ENCODE measurements around the gene ARPC1A.

GRCh38 chr7:99362801-99363200, 37.1 kb downstream of the ARPC1A start:
- TF ChIP-seq, protein P1, sequence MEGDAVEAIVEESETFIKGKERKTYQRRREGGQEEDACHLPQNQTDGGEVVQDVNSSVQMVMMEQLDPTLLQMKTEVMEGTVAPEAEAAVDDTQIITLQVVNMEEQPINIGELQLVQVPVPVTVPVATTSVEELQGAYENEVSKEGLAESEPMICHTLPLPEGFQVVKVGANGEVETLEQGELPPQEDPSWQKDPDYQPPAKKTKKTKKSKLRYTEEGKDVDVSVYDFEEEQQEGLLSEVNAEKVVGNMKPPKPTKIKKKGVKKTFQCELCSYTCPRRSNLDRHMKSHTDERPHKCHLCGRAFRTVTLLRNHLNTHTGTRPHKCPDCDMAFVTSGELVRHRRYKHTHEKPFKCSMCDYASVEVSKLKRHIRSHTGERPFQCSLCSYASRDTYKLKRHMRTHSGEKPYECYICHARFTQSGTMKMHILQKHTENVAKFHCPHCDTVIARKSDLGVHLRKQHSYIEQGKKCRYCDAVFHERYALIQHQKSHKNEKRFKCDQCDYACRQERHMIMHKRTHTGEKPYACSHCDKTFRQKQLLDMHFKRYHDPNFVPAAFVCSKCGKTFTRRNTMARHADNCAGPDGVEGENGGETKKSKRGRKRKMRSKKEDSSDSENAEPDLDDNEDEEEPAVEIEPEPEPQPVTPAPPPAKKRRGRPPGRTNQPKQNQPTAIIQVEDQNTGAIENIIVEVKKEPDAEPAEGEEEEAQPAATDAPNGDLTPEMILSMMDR (IDR thresholded peaks at IDR 0.05; ENCODE audit: low read depth, low read length, poor library complexity, severe bottlenecking) = no peak
- no peak for TF ChIP-seq EZH2phosphoT487 (IDR thresholded peaks at IDR 0.05; ENCODE audit: borderline replicate concordance, low read length)

Data from DOHH2 (cell line).